Measurements from ENCODE around the gene XG.

Gene XG

GRCh38 chrX:2714551-2714950 is 37.3 kb upstream of the XG start:
- H3K27me3 ChIP-seq (ENCODE audit: insufficient read depth, low read depth, severe bottlenecking) = no peaks in the 10 kb centered on the region
- DNase-seq = no peak
- no peak overlapping the region for H3K27ac ChIP-seq
- peaks cover 18% of the 10 kb centered on the region for H3K36me3 ChIP-seq
- TF ChIP-seq CTCF (IDR thresholded peaks at IDR 0.05; ENCODE audit: low read depth, low read length) = no peak
- no peaks in the 10 kb centered on the region for H3K9me3 ChIP-seq (ENCODE audit: severe bottlenecking)
- H3K4me3 ChIP-seq (ENCODE audit: low read depth, low read length) = no peak overlapping the region

GRCh38 chrX:2715066-2715600 is 36.7 kb upstream of the XG start:
- no peak for DNase-seq
- no peak for TF ChIP-seq CTCF (IDR thresholded peaks at IDR 0.05; ENCODE audit: low read depth, low read length)
- peaks cover 18% of the 10 kb centered on the region for H3K36me3 ChIP-seq
- no peaks in the 10 kb centered on the region for H3K27me3 ChIP-seq (ENCODE audit: insufficient read depth, low read depth, severe bottlenecking)
- no peak overlapping the region for H3K4me3 ChIP-seq (ENCODE audit: low read depth, low read length)
- H3K9me3 ChIP-seq (ENCODE audit: severe bottlenecking) = no peaks in the 10 kb centered on the region
- H3K27ac ChIP-seq = no peak overlapping the region

GRCh38 chrX:2717312-2717711 is 34.5 kb upstream of the XG start:
- Histone ChIP-seq H3K27ac (no peak overlapping the region), H3K36me3 (peaks cover 21% of the 10 kb centered on the region), H3K4me3 (ENCODE audit: low read depth, low read length) (no peak overlapping the region), H3K9me3 (ENCODE audit: severe bottlenecking) (no peaks in the 10 kb centered on the region), H3K27me3 (ENCODE audit: insufficient read depth, low read depth, severe bottlenecking) (no peaks in the 10 kb centered on the region)
- DNase-seq = no peak
- no peak for TF ChIP-seq CTCF (IDR thresholded peaks at IDR 0.05; ENCODE audit: low read depth, low read length)

GRCh38 chrX:2718821-2719220 is 33.0 kb upstream of the XG start:
- Histone ChIP-seq H3K27me3 (ENCODE audit: insufficient read depth, low read depth, severe bottlenecking) (no peaks in the 10 kb centered on the region), H3K9me3 (ENCODE audit: severe bottlenecking) (no peaks in the 10 kb centered on the region), H3K36me3 (peaks cover 28% of the 10 kb centered on the region), H3K27ac (no peak overlapping the region), H3K4me3 (ENCODE audit: low read depth, low read length) (no peak overlapping the region)
- DNase-seq = no peak
- TF ChIP-seq CTCF (IDR thresholded peaks at IDR 0.05; ENCODE audit: low read depth, low read length) = no peak

GRCh38 chrX:2719774-2720447 is 31.9 kb upstream of the XG start:
- Histone ChIP-seq H3K9me3 (ENCODE audit: severe bottlenecking) (no peaks in the 10 kb centered on the region), H3K27me3 (ENCODE audit: insufficient read depth, low read depth, severe bottlenecking) (no peaks in the 10 kb centered on the region), H3K36me3 (peaks cover 25% of the 10 kb centered on the region), H3K4me3 (ENCODE audit: low read depth, low read length) (no peak overlapping the region), H3K27ac (no peak overlapping the region)
- no peak for TF ChIP-seq CTCF (IDR thresholded peaks at IDR 0.05; ENCODE audit: low read depth, low read length)
- no peak for DNase-seq
